Measurements from ENCODE around the gene AP3S2. TPM values are rescaled to one million over a fixed set of nuclear protein-coding genes. Genes with fewer than 3 reads are reported as not detected.

AP3S2 gene
- total and polyA plus RNA-seq, 4 donors = 8.4 to 73.5 (median 25.9) TPM

- no peaks in the 10 kb centered on the region for H3K4me1 ChIP-seq (ENCODE audit: control insufficient read depth in 4 of 4, insufficient read depth in 4 of 4, low read length in 3 of 4)
- no peaks in the 10 kb centered on the region for H3K36me3 ChIP-seq (ENCODE audit: control insufficient read depth in 4 of 4, insufficient read depth in 3 of 4, low read depth in 1 of 4, low read length in 3 of 4)
- H3K9me3 ChIP-seq (ENCODE audit: control insufficient read depth in 4 of 4, low read length in 3 of 4) = no peaks in the 10 kb centered on the region
- no peak for DNase-seq (ENCODE audit: low spot score)
- H3K27me3 ChIP-seq (ENCODE audit: control insufficient read depth in 4 of 4, insufficient read depth in 4 of 4, low read length in 3 of 4) = no peaks in the 10 kb centered on the region
- H3K9ac ChIP-seq (ENCODE audit: low read depth in 1 of 2, low read length in 2 of 2) = no peak overlapping the region
- H3K4me3 ChIP-seq (ENCODE audit: low read depth in 1 of 3, low read length in 3 of 3) = no peak overlapping the region
- no peak overlapping the region for H3K27ac ChIP-seq (ENCODE audit: low read depth in 1 of 2, low read length in 2 of 2)
- WGBS = 81% methylated on average over 10 of the region's 10 CpGs
- TF ChIP-seq EGR1 (IDR thresholded peaks at IDR 0.05; ENCODE audit: low read depth in 2 of 2) = no peak
- no peak for TF ChIP-seq HNF4A (conservative IDR thresholded peaks at IDR 0.05)
- TF ChIP-seq CTCF (IDR thresholded peaks at IDR 0.05; ENCODE audit: low read depth, low read length, missing input control) = no peak
- TF ChIP-seq RXRA (IDR thresholded peaks at IDR 0.05) = no peak
- no peak for TF ChIP-seq TAF1 (conservative IDR thresholded peaks at IDR 0.05)
- no peak for TF ChIP-seq YY1 (IDR thresholded peaks at IDR 0.05)
- no peak for TF ChIP-seq GABPA (IDR thresholded peaks at IDR 0.05 in 1 of 2, conservative IDR thresholded peaks at IDR 0.05 in 1 of 2)
- no peak for TF ChIP-seq SP1 (IDR thresholded peaks at IDR 0.05)
- TF ChIP-seq JUND (IDR thresholded peaks at IDR 0.05) = no peak
- no peak for TF ChIP-seq REST (IDR thresholded peaks at IDR 0.05)
- no peak for TF ChIP-seq NR2F2 (IDR thresholded peaks at IDR 0.05)
- no peak for TF ChIP-seq RAD21 (IDR thresholded peaks at IDR 0.05)
- TF ChIP-seq, protein P1, sequence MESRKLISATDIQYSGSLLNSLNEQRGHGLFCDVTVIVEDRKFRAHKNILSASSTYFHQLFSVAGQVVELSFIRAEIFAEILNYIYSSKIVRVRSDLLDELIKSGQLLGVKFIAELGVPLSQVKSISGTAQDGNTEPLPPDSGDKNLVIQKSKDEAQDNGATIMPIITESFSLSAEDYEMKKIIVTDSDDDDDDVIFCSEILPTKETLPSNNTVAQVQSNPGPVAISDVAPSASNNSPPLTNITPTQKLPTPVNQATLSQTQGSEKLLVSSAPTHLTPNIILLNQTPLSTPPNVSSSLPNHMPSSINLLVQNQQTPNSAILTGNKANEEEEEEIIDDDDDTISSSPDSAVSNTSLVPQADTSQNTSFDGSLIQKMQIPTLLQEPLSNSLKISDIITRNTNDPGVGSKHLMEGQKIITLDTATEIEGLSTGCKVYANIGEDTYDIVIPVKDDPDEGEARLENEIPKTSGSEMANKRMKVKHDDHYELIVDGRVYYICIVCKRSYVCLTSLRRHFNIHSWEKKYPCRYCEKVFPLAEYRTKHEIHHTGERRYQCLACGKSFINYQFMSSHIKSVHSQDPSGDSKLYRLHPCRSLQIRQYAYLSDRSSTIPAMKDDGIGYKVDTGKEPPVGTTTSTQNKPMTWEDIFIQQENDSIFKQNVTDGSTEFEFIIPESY (IDR thresholded peaks at IDR 0.05) = no peak
- no peak for TF ChIP-seq FOXA2 (IDR thresholded peaks at IDR 0.05)
- TF ChIP-seq, protein P2, sequence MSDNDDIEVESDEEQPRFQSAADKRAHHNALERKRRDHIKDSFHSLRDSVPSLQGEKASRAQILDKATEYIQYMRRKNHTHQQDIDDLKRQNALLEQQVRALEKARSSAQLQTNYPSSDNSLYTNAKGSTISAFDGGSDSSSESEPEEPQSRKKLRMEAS (IDR thresholded peaks at IDR 0.05) = no peak
- TF ChIP-seq HNF4G (IDR thresholded peaks at IDR 0.05) = no peak
- no peak for TF ChIP-seq FOXA1 (IDR thresholded peaks at IDR 0.05)
Measured at GRCh38 chr15:89937365-89938350, 43.9 kb upstream of the AP3S2 start.
